UCSD-AML1 (cell line): ENCODE results near the gene RGS6.
A peak's percentile ranks its signal among the peaks of the same experiment; 100 is the strongest.

ENCODE experiments used
- DNase-seq: peaks from one replicate; lab custom pipeline; 2025; ENCODE audit not compliant: unreplicated experiment; lab: John Stamatoyannopoulos, UW

RGS6 gene

GRCh38 chr14:72600551-72601330 lies 668.5 kb downstream of the RGS6 start:
- no peak for DNase-seq

GRCh38 chr14:72603639-72604038 lies 671.4 kb downstream of the RGS6 start:
- no peak for DNase-seq

- no peak for DNase-seq
Measured at GRCh38 chr14:72604133-72604532, 671.9 kb downstream of the RGS6 start.

- no peak for DNase-seq
Measured at GRCh38 chr14:72605096-72605920, 673.1 kb downstream of the RGS6 start.

DNA sequence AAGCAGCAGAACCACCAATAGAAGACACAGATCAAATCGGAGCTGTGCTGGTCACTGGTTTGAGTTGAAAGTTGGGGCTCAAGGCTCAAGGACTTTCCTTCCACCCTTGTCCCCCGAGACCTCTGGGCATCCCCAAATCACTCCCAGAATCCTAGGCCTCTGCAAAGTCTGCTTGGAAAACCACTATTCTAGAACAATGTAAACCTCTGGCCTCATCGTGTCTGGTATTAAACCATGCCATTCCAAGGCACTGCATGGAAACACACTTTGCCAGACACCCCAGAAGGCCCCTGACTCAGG lies 673.6 kb downstream of the RGS6 start:
- no peak for DNase-seq

- DNase-seq, result no peak
Measured at GRCh38 chr14:72606879-72607278, 674.6 kb downstream of the RGS6 start.

GRCh38 chr14:72607386-72608130 lies 675.3 kb downstream of the RGS6 start:
- no peak for DNase-seq

DNA sequence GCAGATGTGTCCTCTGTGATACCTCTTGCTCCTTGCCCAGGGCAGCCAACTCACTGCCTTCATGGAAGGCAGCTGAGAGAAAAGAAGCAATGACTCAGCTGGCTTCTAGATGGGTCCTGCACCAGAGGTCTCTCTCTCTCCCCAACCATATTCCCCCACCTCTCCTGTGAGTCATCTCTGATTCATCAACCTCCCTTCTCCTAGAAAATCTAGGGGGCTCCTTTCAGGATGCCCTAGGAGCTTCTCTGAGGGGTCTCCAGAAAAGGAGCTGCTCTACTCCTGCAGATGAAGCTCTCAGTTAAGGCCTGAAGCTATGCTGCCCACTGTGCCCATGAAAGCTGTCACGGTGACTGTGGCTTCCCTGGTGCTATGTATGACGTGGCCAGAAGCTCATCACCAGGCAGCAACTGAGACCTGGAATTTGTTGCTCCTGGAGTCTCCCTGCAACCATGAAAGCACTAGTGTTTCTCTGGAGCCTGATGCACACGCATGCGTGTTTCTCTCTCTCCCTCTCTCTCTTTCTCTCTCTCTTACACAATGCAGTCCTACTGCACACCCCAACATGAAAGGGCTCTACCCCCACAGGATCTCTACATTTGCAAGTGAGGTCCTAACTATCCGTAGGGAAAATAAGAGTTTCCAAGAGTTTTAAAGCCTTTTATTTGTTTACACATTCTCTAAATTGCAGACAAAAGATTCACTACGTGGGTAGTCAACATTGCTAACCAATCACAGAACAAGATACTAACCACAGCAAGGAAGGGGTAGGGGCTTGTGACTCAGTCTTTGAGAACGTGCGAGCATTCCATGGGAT lies 676.4 kb downstream of the RGS6 start:
- DNase-seq, result no peak

DNA sequence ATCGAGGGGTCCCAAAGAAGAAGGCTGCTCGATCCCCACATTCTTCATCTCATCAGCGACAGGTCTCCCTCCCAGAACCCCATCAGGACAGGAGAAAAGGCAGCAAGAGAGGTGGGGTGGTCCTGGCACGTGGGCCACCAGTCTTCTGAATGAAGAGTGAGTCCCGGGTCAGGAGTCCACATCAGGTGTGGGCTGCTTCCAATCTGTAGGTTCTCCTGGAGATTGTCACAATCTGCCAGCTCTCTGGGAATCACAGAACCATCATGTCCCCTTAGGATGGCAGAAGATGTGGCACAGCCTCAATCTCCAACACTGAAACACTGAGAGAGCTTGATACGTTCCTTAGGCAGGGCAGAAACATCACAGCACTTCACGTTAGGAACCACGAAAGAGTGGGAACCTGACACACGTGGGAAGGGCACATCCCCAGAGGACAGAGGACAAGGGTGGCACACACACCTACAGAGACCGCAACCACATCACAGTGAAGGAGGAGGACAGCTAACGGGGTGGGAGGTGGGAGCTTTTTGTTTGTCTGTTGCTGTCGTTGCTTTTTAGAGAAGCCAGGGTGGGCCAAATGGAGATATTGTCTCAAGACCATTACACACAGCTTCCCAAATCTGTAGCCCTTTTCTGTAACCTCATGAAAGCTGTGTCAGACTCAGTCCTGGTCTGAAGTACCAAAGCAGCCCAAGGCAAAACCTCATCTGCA lies 677.1 kb downstream of the RGS6 start:
- no peak for DNase-seq

DNA sequence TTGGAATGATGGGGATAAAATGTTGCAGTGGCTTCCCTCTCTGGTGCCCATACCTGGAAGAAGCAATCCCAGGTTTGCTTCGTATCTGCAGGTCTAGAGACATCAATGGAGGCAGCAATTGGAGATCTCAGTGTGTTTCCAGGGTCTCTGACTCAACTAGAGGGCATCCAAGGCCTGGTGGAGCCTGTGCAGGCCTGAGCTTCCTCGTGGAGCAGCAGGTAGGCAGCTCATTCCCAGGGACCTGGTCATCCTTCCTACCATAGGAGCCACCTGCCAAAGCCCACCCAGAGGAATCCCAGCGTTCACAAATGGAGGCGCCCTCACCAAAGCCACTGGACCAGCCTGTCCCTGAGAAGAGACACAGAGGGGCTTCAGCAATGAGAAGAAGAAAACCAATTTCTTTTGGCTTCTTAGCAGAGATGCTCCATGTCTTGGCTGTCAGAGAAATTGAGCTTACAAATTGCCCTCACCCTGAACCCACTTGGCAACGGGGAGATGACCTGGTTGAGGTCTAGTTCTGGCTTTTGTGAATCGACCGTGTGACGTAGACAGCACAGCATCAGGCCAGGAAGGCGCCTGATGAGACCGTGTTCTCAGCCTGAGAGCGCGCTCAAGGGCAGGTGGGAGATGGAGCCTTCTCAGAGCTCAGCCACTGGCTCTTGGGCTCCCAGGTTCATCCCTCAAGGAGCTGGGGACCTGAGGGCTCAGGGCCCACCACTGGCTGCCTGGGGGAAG lies 678.0 kb downstream of the RGS6 start:
- no peak for DNase-seq

DNA sequence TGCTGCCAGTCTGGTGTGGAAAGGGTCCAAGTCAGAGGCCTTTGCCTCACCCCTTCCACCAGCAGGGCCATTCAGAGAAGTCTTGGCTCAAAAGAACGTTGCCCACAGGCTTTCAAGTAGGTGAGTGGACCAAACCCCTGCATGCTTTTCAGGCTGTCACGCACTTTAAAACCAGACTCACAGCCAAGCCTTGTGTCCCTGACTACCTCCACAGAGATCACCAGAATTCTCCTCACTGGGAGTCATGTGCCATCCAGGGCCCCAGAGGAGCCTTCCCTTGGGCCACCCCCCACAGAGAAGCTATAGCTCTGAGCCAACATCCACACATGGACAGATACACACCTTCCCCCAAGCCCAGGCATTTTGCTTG lies 678.6 kb downstream of the RGS6 start:
- no peak for DNase-seq

DNA sequence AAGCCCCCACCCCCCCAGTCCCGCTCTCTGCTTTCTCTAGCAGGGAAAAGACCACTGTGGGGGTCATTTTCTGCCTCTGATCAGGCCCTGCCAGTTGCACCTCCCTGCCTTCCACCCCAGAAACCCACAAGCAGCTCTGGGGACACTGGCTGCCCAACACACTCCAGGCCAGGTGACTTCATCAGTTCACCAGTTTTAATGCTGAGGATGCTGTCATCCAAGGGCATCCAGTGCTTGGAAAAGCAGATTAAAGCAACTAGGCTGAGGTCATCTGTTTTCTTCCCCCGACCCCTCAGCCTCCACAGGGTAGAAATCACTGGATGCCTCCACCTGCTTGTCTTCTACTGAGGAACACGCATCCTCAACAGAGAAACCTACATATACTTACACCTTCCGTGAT lies 679.3 kb downstream of the RGS6 start:
- DNase-seq, result no peak

GRCh38 chr14:72612041-72612440 lies 679.8 kb downstream of the RGS6 start:
- no peak for DNase-seq

GRCh38 chr14:72613231-72613974 lies 681.2 kb downstream of the RGS6 start:
- peak; percentile 33 for DNase-seq

DNA sequence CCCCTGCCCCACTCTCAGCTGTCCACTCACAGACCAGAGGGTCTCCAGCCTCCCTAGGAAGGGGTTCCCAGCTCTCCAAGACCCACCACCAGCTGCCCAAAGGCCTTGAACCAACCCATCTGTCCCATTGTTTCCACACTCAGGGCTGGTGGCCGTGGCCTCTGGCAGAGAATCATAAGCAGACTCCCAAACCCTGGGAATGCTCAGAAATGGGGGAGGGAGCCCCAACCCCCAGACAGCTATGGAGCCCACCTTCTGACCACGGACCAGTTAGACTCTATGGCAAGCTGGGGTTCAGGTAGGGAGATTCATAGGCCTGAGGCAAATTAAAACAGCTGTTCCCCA lies 681.7 kb downstream of the RGS6 start:
- DNase-seq, result no peak

GRCh38 chr14:72614365-72614764 lies 682.1 kb downstream of the RGS6 start:
- DNase-seq, result no peak

DNA sequence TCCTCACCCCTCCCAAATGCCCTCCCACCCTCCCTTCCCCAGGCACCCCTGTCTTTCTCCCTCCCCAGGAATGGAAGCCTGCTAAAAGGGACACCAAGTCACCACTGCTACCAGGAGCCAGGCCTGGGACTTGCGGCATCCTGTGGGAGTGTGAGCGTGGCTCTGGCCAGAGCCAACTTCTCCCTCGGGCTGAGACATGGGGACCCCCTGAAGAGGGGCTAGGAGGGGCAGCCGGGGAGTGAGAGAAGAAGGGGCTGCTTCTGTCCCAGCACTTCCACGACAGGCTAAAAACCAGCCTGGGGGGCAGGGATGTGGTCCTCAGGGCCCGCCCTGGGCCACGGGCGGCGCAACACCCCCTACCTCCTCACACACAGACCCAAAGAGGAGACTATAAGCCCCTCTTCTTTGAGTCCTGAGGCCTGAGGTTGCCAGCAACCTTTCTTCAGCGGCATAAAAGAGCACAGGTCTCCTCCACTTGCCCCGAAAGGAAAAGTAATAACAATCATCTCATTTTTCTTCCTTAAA lies 682.7 kb downstream of the RGS6 start:
- no peak for DNase-seq

GRCh38 chr14:72615451-72616121 lies 683.4 kb downstream of the RGS6 start:
- no peak for DNase-seq
